Measurements from ENCODE around the gene STK39. TPM values are rescaled to one million over a fixed set of nuclear protein-coding genes. Genes with fewer than 3 reads are reported as not detected.

Gene STK39
- total and polyA plus RNA-seq, 9 of the 15 experiments (the other 6 are each of a cell fraction or from before 2014, with no cell fraction given), result 0.19 to 0.76 (median 0.51) TPM

- BruUV-seq (replicated peaks), result no TSS peak
- Histone ChIP-seq H3K9ac (ENCODE audit: insufficient read depth in 1 of 2, low read depth in 2 of 2, low read length in 2 of 2) (no peak overlapping the region), H3K4me2 (ENCODE audit: insufficient read depth, low read length) (no peak overlapping the region), H3K36me3 (ENCODE audit: control insufficient read depth, insufficient read depth, low read length) (peaks cover 97% of the 10 kb centered on the region), H3K79me2 (ENCODE audit: control insufficient read depth, insufficient read depth, low read length) (peaks cover 96% of the 10 kb centered on the region), H3K9me3 (replicated peaks; ENCODE audit: control insufficient read depth, insufficient read depth, low read depth, low read length) (no peaks in the 10 kb centered on the region; the same call in 1 of the 2 replicates), H3K9me1 (ENCODE audit: control insufficient read depth, insufficient read depth, low read length) (no peaks in the 10 kb centered on the region), H3K27me3 (ENCODE audit: control insufficient read depth in 2 of 2, insufficient read depth in 2 of 2, low read length in 2 of 2) (no peaks in the 10 kb centered on the region), H2AFZ (ENCODE audit: low read depth, low read length) (no peak overlapping the region), H3K27ac (ENCODE audit: extremely low read depth, low read depth, low read length) (no peak overlapping the region), H4K20me1 (replicated peaks; ENCODE audit: control insufficient read depth, insufficient read depth, low read length) (peaks cover 22% of the 10 kb centered on the region), H3K4me3 (no peak overlapping the region), H3K4me1 (replicated peaks in 1 of 2; ENCODE audit: control insufficient read depth in 2 of 2, insufficient read depth in 2 of 2, low read length in 2 of 2) (peaks cover 0 to 4% of the 10 kb centered on the region in 2 experiments; a peak in 2 of 5 replicates)
- FAIRE-seq (no peak), ATAC-seq (no peak), DNase-seq (ENCODE audit: extremely low read depth in 1 of 4, low spot score in 3 of 4) (no peak)
- in situ Hi-C loops (cut with MboI) (loop anchor here (25.0 kb wide), 1 partner anchor 977 kb away; the partner anchor contains the start of gene G6PC2), intact Hi-C loops (cut with micrococcal nuclease) (no loop called here)
- POLR2A ChIA-PET, result interaction anchor here (8.2 kb wide), 1 partner anchor 11 kb away, joined by 94 read pairs; no protein-coding TSS in a partner anchor
- CTCF ChIA-PET (ENCODE audit: low intra/inter-chr PET ratio), result no interaction called here
- 79% methylated on average over 4 of the region's 4 CpGs for WGBS (ENCODE audit: insufficient coverage, low coverage, missing lambda C conversion rate)
- TF ChIP-seq SRF (CRISPR knock-in tag; IDR thresholded peaks at IDR 0.05) (no peak), HMG20B (CRISPR knock-in tag; IDR thresholded peaks at IDR 0.05) (no peak), KLF16 (IDR thresholded peaks at IDR 0.05) (no peak), RBFOX2 (IDR thresholded peaks at IDR 0.05; ENCODE audit: low read depth, low read length) (no peak), ZNF717 (CRISPR knock-in tag; IDR thresholded peaks at IDR 0.05) (no peak), CSDE1 (IDR thresholded peaks at IDR 0.05) (no peak), MYBL2 (IDR thresholded peaks at IDR 0.05; ENCODE audit: low read depth) (no peak), MYBL2 (CRISPR knock-in tag; IDR thresholded peaks at IDR 0.05; ENCODE audit: borderline replicate concordance) (no peak), NFE2L1 (tag; IDR thresholded peaks at IDR 0.05; ENCODE audit: borderline replicate concordance, low read depth) (no peak), MLLT1 (IDR thresholded peaks at IDR 0.05) (no peak), SUPT5H (IDR thresholded peaks at IDR 0.05) (no peak), ZNF699 (CRISPR knock-in tag; IDR thresholded peaks at IDR 0.05; ENCODE audit: insufficient replicate concordance) (no peak), ZFX (CRISPR knock-in tag; IDR thresholded peaks at IDR 0.05) (no peak), TAF1 (IDR thresholded peaks at IDR 0.05; ENCODE audit: control insufficient read depth, extremely low read depth, insufficient read depth, low read length, severe bottlenecking) (no peak), E2F4 (CRISPR knock-in tag; IDR thresholded peaks at IDR 0.05; ENCODE audit: low read depth) (no peak), ZBTB34 (CRISPR knock-in tag; IDR thresholded peaks at IDR 0.05) (no peak), CHD1 (IDR thresholded peaks at IDR 0.05; ENCODE audit: low read length) (no peak), ZSCAN29 (IDR thresholded peaks at IDR 0.05) (no peak), ZNF232 (CRISPR knock-in tag; IDR thresholded peaks at IDR 0.05) (no peak)
These were observed 311.6 kb downstream of the STK39 start for GRCh38 chr2:167935803-167936110.

All from K562 (cell line).